Skeletal muscle tissue (tissue), 4 donors: ENCODE data around the gene NUDT14. TPM values are rescaled to one million over a fixed set of nuclear protein-coding genes. Genes with fewer than 3 reads are reported as not detected.

ENCODE experiments used
- H3K27ac ChIP-seq: one replicate; pipeline ENCODE4 v1.7.0; 2013; ENCODE audit warnings: mild to moderate bottlenecking, low read depth, low read length, inconsistent platforms
- H3K27me3 ChIP-seq, 3 donors: one replicate each; pipeline ENCODE4 v1.7.0; 2013; ENCODE audit warnings: low read length in 3 of 3; ENCODE audit not compliant: control insufficient read depth in 3 of 3, insufficient read depth in 3 of 3
- H3K36me3 ChIP-seq, 3 donors: one replicate each; pipeline ENCODE4 v1.7.0; 2013; ENCODE audit warnings: low read length in 3 of 3; ENCODE audit not compliant: control insufficient read depth in 3 of 3, insufficient read depth in 3 of 3
- H3K4me1 ChIP-seq, 3 donors: one replicate each; pipeline ENCODE4 v1.7.0; 2013; ENCODE audit warnings: low read length in 3 of 3, mild to moderate bottlenecking in 3 of 3; ENCODE audit not compliant: control insufficient read depth in 3 of 3, insufficient read depth in 3 of 3
- H3K4me3 ChIP-seq, 3 donors: one replicate each; pipeline ENCODE4 v1.7.0; 2013; ENCODE audit warnings: low read length in 3 of 3
- H3K9ac ChIP-seq, 3 donors: one replicate each; pipeline ENCODE4 v1.7.0; 2013; ENCODE audit warnings: low read length in 3 of 3, mild to moderate bottlenecking in 3 of 3, moderate library complexity in 2 of 3, low read depth in 1 of 3
- H3K9me3 ChIP-seq, 3 donors: one replicate each; pipeline ENCODE4 v1.7.0; 2013; ENCODE audit warnings: low read length in 3 of 3; ENCODE audit not compliant: control insufficient read depth in 3 of 3
- total RNA-seq: library from RNA; depleted of rRNA; stranded (reverse); fragments of >200 nt; gene quantifications from one replicate; pipeline ENCODE4 v1.2.3, GENCODE V29; 2014
- donor health status: Osteomylitis.

Gene NUDT14
- total RNA-seq, 1 donor from 2014 or later, result 17.2 TPM

- Histone ChIP-seq H3K27ac (no peak overlapping the region), H3K4me3 (no peak overlapping the region), H3K36me3 (no peaks in the 10 kb centered on the region), H3K4me1 (peaks cover 7 to 15% (median 14%) of the 10 kb centered on the region in 3 donors), H3K9me3 (peaks cover 0 to 3% (median 0%) of the 10 kb centered on the region in 3 donors), H3K9ac (no peak overlapping the region), H3K27me3 (peaks cover 0 to 9% (median 0%) of the 10 kb centered on the region in 3 donors)
These were observed 6.9 kb upstream of the NUDT14 start for GRCh38 chr14:105187935-105188524.

GRCh38 chr14:105187116-105187515 lies 6.0 kb upstream of the NUDT14 start:
- Histone ChIP-seq H3K9ac (no peak overlapping the region), H3K9me3 (peaks cover 0 to 3% (median 0%) of the 10 kb centered on the region in 3 donors), H3K4me3 (no peak overlapping the region), H3K27ac (no peak overlapping the region), H3K27me3 (peaks cover 0 to 9% (median 0%) of the 10 kb centered on the region in 3 donors), H3K4me1 (peaks cover 7 to 21% (median 19%) of the 10 kb centered on the region in 3 donors), H3K36me3 (no peaks in the 10 kb centered on the region)

GRCh38 chr14:105185973-105186372 lies 4.9 kb upstream of the NUDT14 start:
- Histone ChIP-seq H3K27me3 (peaks cover 0 to 5% (median 0%) of the 10 kb centered on the region in 3 donors), H3K4me3 (no peak overlapping the region), H3K9ac (no peak overlapping the region), H3K9me3 (peaks cover 0 to 3% (median 0%) of the 10 kb centered on the region in 3 donors), H3K4me1 (peaks cover 7 to 25% (median 24%) of the 10 kb centered on the region in 3 donors), H3K36me3 (no peaks in the 10 kb centered on the region), H3K27ac (no peak overlapping the region)

- no peak overlapping the region for H3K9ac ChIP-seq
- H3K36me3 ChIP-seq, result no peaks in the 10 kb centered on the region
- peaks cover 0 to 5% (median 0%) of the 10 kb centered on the region in 3 donors for H3K27me3 ChIP-seq
- no peak overlapping the region for H3K4me3 ChIP-seq
- H3K9me3 ChIP-seq, result peaks cover 0 to 3% (median 0%) of the 10 kb centered on the region in 3 donors
- no peak overlapping the region for H3K27ac ChIP-seq
- peaks cover 11 to 31% (median 31%) of the 10 kb centered on the region in 3 donors for H3K4me1 ChIP-seq
These were observed 3.9 kb upstream of the NUDT14 start for GRCh38 chr14:105185001-105185400.

GRCh38 chr14:105184461-105184860 lies 3.3 kb upstream of the NUDT14 start:
- Histone ChIP-seq H3K27me3 (peaks cover 0 to 5% (median 0%) of the 10 kb centered on the region in 3 donors), H3K27ac (no peak overlapping the region), H3K36me3 (no peaks in the 10 kb centered on the region), H3K4me3 (no peak overlapping the region), H3K4me1 (peaks cover 11 to 37% (median 32%) of the 10 kb centered on the region in 3 donors), H3K9ac (peak overlapping the region in 1 of 3 donors; percentile 3), H3K9me3 (peaks cover 0 to 3% (median 0%) of the 10 kb centered on the region in 3 donors)

GRCh38 chr14:105182296-105183020 lies 1.3 kb upstream of the NUDT14 start:
- Histone ChIP-seq H3K4me1 (peaks cover 12 to 50% (median 41%) of the 10 kb centered on the region in 3 donors), H3K27ac (no peak overlapping the region), H3K36me3 (no peaks in the 10 kb centered on the region), H3K9ac (peak overlapping the region in 1 of 3 donors; percentile 33), H3K27me3 (no peaks in the 10 kb centered on the region), H3K9me3 (no peaks in the 10 kb centered on the region), H3K4me3 (no peak overlapping the region)

GRCh38 chr14:105181549-105182295 lies 610 bp upstream of the NUDT14 start:
- no peaks in the 10 kb centered on the region for H3K9me3 ChIP-seq
- H3K27me3 ChIP-seq, result no peaks in the 10 kb centered on the region
- no peak overlapping the region for H3K27ac ChIP-seq
- no peaks in the 10 kb centered on the region for H3K36me3 ChIP-seq
- peaks cover 20 to 57% (median 48%) of the 10 kb centered on the region in 3 donors for H3K4me1 ChIP-seq
- peak overlapping the region in 1 of 3 donors; percentile 35 for H3K4me3 ChIP-seq
- H3K9ac ChIP-seq, result no peak overlapping the region

- no peak overlapping the region for H3K27ac ChIP-seq
- H3K4me3 ChIP-seq, result no peak overlapping the region
- no peaks in the 10 kb centered on the region for H3K36me3 ChIP-seq
- H3K9ac ChIP-seq, result peak overlapping the region in 1 of 3 donors; percentile 33
- H3K9me3 ChIP-seq, result no peaks in the 10 kb centered on the region
- no peaks in the 10 kb centered on the region for H3K27me3 ChIP-seq
- peaks cover 28 to 66% (median 55%) of the 10 kb centered on the region in 3 donors for H3K4me1 ChIP-seq
These were observed 1.9 kb downstream of the NUDT14 start for GRCh38 chr14:105179191-105179590.

- Histone ChIP-seq H3K4me1 (peaks cover 27 to 65% (median 53%) of the 10 kb centered on the region in 3 donors), H3K4me3 (no peak overlapping the region), H3K9ac (peak overlapping the region in 1 of 3 donors; percentile 33), H3K27ac (no peak overlapping the region), H3K27me3 (no peaks in the 10 kb centered on the region), H3K9me3 (no peaks in the 10 kb centered on the region), H3K36me3 (no peaks in the 10 kb centered on the region)
These were observed 2.3 kb downstream of the NUDT14 start for GRCh38 chr14:105178868-105179140.
